HUDEP-2 (cell line): ENCODE data around the gene PTH1R.

ENCODE experiments used
- DNase-seq, 76 experiments: peaks; one replicate each; lab custom pipeline; 2025; ENCODE audit not compliant: unreplicated experiment in 76 of 76; lab: John Stamatoyannopoulos, UW

Gene PTH1R

DNA sequence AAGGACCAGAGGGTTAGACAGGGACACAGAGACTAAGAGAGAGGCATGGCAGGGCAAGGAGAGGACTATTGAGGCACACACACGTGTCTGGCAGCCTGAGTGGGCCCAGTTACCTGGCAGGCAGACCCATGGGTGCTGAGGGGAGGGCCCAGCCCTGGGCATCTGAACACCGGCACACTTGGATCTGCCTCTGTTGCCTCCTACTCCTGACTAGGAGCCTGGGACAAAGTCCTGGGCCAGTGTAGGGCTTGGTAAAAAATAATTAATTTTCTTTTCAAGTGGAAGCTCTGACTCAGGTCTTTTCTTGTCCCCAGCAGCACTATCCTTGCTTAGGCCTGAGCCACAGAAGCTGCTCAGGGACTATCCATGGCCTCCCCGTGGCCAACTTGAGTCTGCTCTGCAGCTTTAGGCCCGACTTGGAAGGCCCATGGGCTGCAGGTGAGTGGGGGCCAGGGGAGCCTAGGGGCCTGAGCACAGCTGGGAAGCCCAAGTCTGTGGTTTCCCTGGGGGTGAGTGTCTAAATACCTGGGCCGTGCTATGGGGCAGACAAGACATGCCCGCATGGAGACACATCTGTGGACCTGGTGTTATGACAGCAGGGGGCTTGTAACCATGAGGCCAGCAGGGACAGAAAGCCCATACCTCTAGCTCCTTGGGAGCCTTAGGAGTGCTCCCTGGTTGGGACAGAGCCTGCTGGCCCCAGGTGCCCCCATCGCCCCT lies at the start of gene PTH1R:
TSS of gene PTH1R (plus strand) at position 316 of the 720 bp plus-strand sequence. CDS start 5,839 bp downstream, outside the sequence.
- no peak for DNase-seq

DNA sequence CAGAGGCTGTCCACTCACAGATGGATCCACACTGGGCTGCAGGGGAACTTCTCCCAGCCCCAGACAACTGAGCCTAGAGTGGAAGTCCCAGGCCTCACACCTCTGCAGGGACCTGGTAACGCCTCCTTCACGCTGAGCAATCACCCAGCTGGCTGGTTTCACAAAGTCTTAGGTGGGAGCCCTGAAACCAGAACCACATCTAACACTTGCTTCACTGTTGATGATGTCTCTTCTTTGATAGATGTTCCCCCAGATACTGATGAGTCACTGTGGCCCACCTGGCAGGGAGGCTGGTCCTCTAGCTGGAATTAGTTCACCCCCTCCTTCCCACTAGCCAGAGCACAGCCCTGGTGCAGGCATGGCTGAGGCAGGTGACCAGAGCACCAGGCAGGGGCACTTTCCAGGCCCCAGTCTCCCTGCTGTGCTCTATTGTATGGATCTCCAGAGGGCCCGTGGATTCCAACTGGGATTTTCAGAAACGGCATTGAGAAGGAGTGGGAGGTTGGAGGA lies 47.8 kb upstream of the PTH1R start:
- DNase-seq: no peak

DNA sequence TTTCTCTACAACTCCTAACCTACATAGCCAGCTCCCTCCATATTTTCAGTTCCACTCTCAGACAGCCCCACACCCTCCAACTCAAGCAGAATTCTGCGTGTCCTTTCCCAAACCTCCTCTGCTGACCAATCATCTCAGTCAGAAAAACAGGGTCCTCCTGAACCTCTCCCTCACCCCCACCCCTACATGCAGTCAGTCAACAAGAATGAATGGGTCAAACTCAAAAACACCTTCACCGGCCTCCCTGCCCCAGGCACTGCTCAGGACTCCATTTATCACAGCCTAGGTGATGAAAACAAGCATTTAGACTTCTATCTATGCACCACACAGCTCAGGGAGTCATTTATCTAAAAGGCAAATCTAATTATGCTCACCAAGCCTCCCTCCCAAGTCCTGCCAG lies 46.7 kb upstream of the PTH1R start:
- no peak for DNase-seq

DNA sequence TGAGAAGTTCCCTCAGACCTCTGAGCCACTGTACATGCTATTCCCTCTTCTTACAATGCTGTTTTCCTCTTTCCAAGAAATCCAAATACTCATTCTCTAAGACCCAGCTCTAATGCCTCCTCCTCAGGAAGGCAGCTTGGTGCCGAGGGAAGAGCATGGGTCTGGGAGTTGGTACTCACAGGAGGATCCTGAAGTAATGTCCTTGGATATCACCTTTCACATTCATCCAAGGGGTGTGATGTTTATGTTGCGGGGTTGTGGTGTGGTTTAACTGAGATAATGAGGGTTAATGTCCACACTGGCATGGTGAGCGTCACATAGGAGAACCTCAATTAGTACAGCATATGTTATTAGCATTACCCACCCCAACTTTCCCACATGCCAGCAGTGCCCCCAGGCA lies 46.2 kb upstream of the PTH1R start:
- DNase-seq: no peak

DNA sequence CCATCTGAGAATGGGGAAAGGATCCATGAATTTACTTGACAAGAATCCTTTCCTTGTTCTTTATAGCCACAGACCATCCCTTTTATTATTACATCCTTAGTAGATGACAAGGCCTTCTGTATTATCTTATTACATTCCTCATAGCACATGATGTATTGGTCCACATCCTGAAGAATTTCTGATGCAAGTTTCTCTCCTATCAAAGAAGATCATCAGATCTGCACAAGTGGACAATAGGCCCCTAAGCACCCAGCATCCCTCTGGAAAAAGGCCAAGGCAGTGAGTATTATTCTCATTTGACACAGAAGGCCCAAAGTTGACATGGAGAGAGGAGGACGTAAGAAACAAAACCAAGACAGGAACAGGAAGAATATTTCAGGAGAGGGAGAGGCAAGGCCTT lies 45.7 kb upstream of the PTH1R start:
- no peak for DNase-seq

DNA sequence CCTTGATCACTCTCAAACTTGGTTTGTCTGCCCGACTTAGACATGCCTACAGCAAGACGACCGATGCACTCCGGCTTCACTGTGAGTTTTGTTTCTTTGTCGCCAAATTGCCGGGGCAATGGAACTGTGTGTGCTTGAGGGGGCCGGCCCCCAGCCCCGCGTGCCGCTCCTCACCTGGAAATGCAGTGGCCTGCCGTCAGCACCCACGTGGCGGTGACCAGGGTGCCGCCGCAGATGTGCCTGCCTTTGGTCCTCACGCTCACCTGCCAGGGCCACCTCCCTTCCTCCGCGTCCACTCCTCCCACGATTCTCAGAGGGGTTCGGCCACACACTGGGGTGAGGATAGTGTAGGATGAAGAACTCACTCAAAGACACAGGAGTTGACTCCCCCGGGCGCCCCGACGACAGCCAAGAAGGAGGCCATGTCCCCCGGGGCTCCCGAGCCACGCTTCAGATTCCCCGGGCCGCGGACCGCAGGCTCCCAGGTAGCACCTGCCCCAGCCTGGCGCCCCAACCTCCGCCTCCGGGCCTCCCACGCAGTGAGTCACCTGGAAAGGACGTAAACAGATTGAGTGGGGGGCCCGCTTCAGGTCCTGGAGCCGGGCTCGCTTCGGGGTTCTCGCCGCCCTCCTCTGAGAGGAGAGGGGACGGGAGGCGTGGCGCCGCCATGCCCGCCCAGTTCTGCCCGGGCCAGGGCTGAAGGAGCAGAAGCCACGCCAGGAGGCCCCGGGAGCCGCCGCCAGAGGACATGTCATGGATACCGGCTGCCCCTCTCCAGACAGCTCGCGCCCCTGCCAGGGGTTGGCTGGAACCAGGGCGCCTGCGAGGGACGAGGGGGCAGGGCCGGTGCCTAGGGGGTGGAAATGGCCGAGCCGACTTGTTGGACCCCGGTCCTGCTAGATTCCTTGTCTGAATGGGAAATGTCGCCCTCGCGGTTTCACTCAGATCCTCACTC lies 43.9 kb upstream of the PTH1R start:
- DNase-seq: no peak

DNA sequence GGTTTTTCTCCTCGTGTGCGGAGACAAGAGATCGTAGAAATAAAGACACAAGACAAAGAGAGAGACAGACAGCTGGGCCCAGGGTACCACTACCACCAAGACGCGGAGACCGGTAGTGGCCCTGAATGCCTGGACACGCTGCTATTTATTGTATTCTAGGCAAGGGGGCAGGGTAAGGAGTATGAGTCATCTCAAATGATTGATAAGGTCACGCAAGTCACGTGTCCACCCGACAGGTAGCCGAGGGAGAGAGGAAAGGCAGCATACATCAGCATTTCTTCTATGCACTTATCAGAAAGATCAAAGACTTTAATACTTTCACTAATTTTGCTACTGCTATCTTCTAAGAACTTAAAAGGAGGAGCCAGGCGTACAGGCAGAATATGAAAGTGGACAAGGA lies 42.5 kb upstream of the PTH1R start:
- DNase-seq: no peak

DNA sequence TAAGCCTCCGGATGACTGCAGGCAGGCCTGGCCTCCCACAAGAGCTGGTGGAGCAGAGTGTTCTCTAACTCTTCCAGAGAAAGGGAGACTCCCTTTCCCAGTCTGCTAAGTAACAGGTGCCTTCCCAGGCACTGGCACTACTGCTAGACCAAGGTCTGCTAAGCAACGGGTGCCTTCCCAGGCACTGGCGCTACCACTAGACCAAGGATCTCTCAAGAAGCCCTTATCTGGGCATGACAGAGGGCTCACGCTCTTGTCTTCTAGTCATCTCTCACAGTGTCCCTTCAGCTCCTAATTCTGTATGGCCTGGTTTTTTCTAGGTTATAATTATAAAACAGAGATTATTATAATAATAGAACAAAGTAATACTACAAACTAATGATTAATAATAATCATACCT lies 42.0 kb upstream of the PTH1R start:
- peak in 5 of 76 experiments; percentile 5 to 17 (median 8) for DNase-seq

DNA sequence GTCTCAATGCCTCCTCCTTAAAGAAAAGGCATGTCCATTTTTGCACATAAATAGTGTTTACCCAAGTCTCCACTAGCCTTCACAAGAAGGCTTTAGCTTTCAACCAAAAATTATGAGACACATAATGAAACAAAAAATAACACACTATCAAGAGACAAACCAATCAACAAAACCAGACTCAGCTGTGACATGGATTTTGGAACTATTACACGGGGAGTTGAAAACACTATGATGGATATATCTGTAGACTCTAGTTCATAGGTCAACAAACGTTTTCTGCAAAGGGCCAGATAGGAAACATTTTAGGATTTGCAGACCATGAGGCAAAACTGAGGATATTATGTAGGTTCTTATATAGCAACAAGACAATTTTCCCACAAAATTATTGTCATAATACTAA lies 39.2 kb upstream of the PTH1R start:
- DNase-seq: no peak

DNA sequence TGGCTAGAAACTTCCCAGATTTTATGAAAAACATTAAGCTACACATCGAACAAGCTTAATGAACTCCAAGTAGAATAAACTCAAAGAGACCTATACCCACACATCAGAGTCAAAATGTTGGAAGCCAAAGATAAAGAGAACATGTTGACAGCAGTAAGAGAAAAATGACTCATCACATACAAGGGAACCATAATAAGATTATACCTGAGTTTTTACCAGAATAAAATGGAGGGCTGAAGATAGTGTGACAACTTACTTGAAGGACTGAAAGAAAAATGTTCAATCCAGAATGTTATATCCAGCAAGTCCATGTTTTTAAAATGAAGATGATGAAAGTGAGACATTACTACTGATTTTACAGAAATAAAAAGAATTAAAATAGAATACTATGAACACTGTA lies 37.0 kb upstream of the PTH1R start:
- DNase-seq: no peak

DNA sequence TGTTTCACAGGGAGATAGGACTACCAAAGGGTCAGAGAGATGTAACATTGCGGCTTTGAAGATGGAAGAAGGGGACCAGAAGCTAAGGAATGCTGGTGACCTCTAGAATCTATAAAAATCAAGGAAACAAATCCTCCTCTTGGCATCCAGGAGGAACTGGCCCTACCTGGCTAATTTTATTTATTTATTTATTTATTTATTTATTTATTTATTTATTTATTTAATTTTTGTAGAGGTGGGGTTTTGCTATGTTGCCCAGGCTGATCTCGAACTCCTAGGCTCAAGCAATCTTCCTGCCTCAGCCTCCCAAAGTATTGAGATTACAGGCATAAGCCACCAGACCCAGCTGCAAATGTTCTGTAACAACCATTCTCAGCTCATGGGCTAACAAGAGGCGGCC lies 34.0 kb upstream of the PTH1R start:
- no peak for DNase-seq

DNA sequence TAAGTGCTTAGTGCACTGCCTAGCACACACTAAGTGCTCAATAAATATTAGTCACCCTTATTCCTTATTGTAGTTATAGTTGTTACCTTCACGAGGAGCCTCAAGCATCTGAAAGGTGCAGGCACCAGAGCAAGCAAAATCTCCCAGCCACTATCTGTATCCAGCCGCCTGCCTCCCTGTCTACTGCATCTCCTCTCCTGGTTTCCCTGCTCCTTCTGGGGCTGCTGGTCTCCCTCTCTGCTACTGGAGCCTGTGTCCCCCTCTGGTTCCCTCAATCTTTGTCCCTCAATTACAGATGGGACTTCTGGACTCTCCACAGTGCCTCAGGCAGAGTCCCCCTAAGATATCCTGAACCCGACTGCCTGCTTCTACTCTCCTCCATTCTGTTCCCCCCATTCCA lies 33.1 kb upstream of the PTH1R start:
- DNase-seq: no peak

DNA sequence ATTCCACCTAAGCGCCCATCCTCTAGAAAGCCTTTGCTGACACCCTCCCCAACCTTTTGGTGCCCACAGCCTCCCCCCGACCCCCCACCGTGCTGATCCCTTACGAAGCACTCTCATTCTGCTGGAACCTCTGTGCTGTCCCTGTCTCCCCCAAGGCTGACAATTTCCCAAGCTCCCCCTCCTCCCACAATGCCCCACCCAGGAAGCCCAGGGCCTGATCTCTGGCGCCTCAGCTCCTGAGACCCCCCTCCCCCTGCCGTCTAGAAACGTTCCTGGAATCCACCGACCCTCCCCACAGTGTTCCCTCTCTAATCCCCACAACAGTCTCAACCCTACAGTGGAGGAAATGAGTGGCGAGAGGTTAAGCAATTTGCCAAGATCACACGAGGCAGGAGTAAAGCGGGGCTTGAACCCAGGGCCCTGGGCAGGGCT lies 32.6 kb upstream of the PTH1R start:
- no peak for DNase-seq

DNA sequence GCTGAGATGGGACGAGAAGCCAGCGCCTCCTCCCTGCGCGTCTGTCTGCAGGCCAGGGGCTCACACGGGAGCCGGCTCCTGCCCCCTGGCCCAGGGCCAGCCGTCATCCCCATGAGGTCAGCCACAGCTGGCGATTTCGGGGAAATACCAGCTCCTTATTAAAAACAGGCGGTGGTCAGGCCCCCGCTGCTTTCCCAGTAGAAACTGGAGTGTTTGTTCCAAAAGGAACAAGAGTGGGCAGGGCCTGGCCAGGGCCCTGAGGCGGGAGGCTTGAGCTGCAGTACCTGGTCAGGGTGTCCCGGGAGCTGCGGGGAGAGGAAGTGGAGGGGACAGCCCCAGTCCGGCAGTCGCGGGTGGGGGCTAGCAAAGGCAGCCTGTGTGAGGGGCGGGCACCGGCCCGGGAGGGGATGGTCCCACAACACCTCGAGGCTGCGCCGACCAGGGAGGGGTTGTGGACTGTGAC lies 32.1 kb upstream of the PTH1R start:
- no peak for DNase-seq

DNA sequence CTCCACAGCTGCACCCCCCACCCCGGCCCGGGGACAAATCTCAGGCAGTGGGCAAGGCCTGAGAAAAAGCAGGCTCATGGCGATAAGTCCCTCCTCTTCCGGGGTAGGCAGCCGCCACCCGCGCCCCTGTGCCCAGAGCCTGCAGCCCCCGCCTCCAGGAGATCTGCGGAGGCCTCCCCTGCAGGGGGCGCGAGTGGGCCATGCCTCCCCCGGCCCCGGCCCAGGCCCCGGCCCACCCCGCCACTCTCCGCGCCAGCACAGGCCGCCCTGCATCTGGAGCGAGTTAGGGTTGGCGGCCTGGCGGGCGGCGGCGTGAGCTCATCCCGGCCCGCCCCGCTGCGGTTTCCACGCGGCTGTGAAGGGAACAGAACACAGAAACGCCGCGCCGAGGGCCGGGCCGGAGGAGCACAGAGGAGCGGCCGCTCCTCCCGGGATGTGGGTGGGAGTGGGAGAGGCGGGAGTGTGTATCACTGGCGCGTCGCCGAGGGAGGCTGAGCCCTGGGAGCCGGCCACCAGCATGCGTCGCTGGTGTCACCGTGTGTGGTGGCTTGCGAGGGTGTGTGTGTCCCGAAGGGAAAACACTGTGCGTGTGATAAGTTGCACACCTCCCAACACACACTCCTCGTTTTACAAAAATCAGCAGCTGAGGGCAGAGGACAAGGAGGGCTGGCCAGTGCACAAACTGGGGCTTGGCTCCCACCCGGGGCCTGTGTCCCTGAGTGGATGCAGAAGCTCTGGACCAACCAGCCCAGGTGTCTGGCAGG lies 31.5 kb upstream of the PTH1R start:
- peak in 11 of 76 experiments; percentile 2 to 37 (median 16) for DNase-seq

DNA sequence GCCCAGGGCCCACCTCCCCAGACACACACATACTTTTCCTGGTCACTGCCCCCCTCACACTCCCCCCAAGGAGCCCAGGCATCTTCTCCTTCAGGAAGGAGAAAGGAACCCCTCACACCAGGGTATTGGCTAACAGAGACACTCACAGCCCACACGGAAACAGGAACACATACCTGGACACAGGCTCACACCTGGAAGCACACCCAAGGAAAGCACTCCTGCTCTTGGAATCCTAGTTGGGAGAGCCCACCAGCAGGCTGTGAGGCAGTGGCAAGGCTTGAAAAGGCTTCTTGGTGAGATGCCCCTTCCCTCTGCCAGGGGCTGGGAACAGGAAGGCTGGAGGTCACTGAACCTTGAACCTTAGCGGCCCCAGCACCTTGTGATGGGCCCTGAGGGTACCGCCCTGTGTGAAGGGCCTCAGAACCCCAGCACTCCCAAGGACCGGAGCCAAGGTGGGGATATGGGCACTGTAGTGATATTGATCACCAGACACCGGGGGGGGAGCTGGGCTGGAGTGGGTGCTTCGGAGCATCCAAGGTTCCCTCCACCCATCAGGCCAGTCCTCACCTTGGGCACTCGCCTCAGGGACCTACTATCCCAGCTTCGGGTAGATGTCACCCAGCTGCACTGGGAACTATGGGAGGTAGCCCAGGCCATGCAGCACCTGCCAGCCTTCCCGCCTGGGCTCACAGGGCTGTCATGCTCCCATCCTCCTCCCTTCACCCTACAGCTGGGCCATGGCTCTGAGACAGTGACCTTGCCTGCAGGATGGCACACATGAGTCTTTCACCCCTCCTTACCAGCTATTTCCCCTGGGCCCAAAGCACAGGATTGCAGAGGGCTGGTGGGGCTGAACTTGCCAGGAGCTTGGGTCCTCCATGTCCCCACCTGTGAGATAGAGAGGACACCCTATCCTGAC lies 30.6 kb upstream of the PTH1R start:
- DNase-seq: no peak

DNA sequence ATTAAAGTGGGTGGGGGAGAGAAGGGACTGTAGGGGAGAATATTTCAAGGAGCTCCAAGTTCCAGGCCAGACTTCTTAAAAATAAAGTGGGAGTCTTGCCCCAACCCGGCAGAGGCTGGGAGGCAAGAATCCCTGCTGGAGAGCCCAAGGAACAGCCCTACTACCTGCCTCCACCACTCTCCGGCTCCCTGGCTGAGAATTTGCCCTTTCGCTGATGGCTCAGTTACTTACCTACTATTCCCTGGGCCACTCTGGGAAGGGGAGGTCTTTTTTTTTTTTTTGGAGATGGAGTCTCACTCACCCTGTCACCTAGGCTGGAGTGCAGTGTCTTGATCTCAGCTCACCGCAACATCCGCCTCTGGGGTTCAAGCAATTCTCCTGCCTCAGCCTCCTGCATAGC lies 29.8 kb upstream of the PTH1R start:
- no peak for DNase-seq

DNA sequence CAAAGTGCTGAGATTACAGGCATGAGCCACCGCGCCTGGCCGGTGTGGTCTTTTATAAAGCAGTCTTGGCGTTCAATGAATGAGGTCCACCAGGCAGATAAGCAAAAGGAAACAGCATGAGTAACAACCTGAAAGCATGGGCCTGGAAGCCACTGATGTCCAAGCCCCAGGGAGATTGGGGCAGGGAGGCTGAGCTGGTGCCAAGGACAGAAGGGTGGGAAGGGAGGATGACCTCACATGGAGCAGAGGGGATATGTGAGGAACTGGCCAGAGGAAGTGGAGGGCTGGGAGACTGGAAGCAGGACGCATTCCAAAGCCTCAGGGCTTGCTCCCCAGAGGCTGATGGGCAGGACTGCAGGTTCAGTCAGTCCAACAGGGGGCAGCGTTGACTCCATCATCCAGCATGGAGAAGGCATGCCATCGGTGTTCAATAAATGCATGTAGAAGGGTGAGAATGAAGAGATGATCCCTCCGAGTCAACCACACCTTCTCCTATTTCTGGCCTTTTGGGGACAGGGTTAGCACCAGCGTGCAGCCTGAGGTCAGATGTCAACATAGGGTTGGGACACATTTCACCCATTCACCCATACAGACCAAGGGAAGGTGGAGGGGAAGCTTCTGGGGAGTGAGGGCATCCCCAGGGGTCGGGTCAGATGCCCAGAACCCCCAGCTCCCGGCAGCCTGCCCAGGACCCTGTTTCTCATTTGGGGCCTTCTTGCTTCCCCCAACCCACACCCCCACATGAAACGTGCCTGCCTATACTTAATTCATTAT lies 29.1 kb upstream of the PTH1R start:
- peak in 15 of 76 experiments; percentile 3 to 26 (median 13) for DNase-seq

DNA sequence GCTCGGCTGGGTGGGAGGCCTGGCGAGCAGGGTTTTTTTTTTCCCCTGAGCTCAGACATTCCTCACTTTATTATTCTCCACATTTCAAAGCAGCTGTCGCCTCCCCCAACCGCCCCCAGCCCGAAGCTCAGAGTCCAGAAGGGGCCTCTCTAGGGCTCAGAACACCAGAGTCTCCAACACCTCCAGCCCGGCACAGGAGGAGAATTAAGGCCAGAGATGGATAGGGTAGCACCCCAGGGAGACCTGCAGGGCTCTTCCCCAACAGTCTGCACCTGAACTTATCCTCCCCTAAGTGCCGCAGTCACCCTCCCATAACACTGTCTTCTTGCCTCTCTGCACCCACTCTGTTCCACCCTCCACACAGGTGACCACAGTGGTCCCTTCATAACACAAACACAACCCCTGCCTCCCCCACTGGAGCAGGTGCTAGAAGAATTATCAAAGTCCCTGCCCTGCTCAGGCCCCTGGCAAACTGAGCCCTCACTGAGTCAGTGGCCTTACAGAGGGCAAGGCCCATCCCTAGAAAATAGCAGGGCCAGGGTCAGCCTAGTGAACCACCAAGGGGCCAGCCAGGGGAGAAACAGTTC lies 28.4 kb upstream of the PTH1R start:
- no peak for DNase-seq
